Stimulated activated CD8-positive, alpha-beta memory T cell treated with anti-CD3 and anti-CD28 coated beads, Interleukin-12 subunit alpha, Interleukin-12 subunit beta, amount 100 ng/mL, for 1 hour (primary cell): Measurements from ENCODE around the gene WDHD1.
"Not testable (repeated sequence)": the region's sequence is repeated elsewhere in the genome, so short reads cannot be mapped to it uniquely, and the experiment has no call there.

Experiments used
- DNase-seq: peaks from one replicate; pipeline ENCODE4 v3.0.0-alpha.2; 2020; ENCODE audit warnings: low read depth

Gene WDHD1

GRCh38 chr14:54953609-54954008 lies 73.3 kb downstream of the WDHD1 start:
- not testable (repeated sequence) for DNase-seq

GRCh38 chr14:54952803-54953202 lies 74.1 kb downstream of the WDHD1 start:
- not testable (repeated sequence) for DNase-seq

GRCh38 chr14:54947230-54947629 lies 79.7 kb downstream of the WDHD1 start:
- no peak for DNase-seq

GRCh38 chr14:54946500-54946899 lies 80.4 kb downstream of the WDHD1 start:
- no peak for DNase-seq

GRCh38 chr14:54944737-54945391 lies 82.0 kb downstream of the WDHD1 start:
- no peak for DNase-seq

- no peak for DNase-seq
Measured at GRCh38 chr14:54942913-54943312, 84.0 kb downstream of the WDHD1 start.

GRCh38 chr14:54936816-54937215 lies 90.1 kb downstream of the WDHD1 start:
- no peak for DNase-seq

GRCh38 chr14:54935958-54936357 lies 90.9 kb downstream of the WDHD1 start:
- no peak for DNase-seq

GRCh38 chr14:54935100-54935499 lies 91.8 kb downstream of the WDHD1 start:
- no peak for DNase-seq

- no peak for DNase-seq
Measured at GRCh38 chr14:54933006-54933405, 93.9 kb downstream of the WDHD1 start.

- no peak for DNase-seq
Measured at GRCh38 chr14:54931598-54932340, 95.1 kb downstream of the WDHD1 start.

- no peak for DNase-seq
Measured at GRCh38 chr14:54931101-54931500, 95.8 kb downstream of the WDHD1 start.

GRCh38 chr14:54929556-54929955 lies 97.3 kb downstream of the WDHD1 start:
- DNase-seq: no peak

GRCh38 chr14:54928216-54928615 lies 98.7 kb downstream of the WDHD1 start:
- no peak for DNase-seq

- DNase-seq: no peak
Measured at GRCh38 chr14:54927551-54927950, 99.3 kb downstream of the WDHD1 start.

GRCh38 chr14:54926570-54926969 lies 100.3 kb downstream of the WDHD1 start:
- not testable (repeated sequence) for DNase-seq

- DNase-seq: no peak
Measured at GRCh38 chr14:54922598-54922997, 104.3 kb downstream of the WDHD1 start.

- DNase-seq: no peak
Measured at GRCh38 chr14:54920052-54920451, 106.8 kb downstream of the WDHD1 start.

- no peak for DNase-seq
Measured at GRCh38 chr14:54919330-54919729, 107.6 kb downstream of the WDHD1 start.

GRCh38 chr14:54918427-54918826 lies 108.5 kb downstream of the WDHD1 start:
- DNase-seq: no peak

- DNase-seq: no peak
Measured at GRCh38 chr14:54916101-54916500, 110.8 kb downstream of the WDHD1 start.

- DNase-seq: no peak
Measured at GRCh38 chr14:54909817-54910558, 116.9 kb downstream of the WDHD1 start.

- DNase-seq: not testable (repeated sequence)
Measured at GRCh38 chr14:54908973-54909372, 117.9 kb downstream of the WDHD1 start.
